Cerebellar cortex (tissue), 1 donor: ENCODE measurements around the gene VAMP8.
"Not testable (repeated sequence)": the region's sequence is repeated elsewhere in the genome, so short reads cannot be mapped to it uniquely, and the experiment has no call there.

Experiments
- DNase-seq: peaks from one replicate; pipeline ENCODE4 v3.0.0-alpha.2; 2015; ENCODE audit warnings: low spot score

VAMP8 gene

GRCh38 chr2:85579266-85579935 is 2.0 kb downstream of the VAMP8 start:
- DNase-seq = no peak

- no peak for DNase-seq
Measured at GRCh38 chr2:85580206-85580605, 2.8 kb downstream of the VAMP8 start.

GRCh38 chr2:85582492-85582891 is 5.1 kb downstream of the VAMP8 start:
- no peak for DNase-seq

- no peak for DNase-seq
Measured at GRCh38 chr2:85583667-85584353, 6.4 kb downstream of the VAMP8 start.

- no peak for DNase-seq
Measured at GRCh38 chr2:85584354-85584856, 7.0 kb downstream of the VAMP8 start, which contains the start of gene VAMP5. VAMP5 (plus strand) TSS chr2:85584431; CDS start chr2:85584491, 60 bp downstream.

GRCh38 chr2:85584857-85585780 is 7.7 kb downstream of the VAMP8 start:
- DNase-seq = no peak

GRCh38 chr2:85585781-85586105 is 8.4 kb downstream of the VAMP8 start:
- DNase-seq = no peak

GRCh38 chr2:85588236-85588635 is 10.8 kb downstream of the VAMP8 start:
- DNase-seq = no peak

GRCh38 chr2:85588645-85589044 is 11.3 kb downstream of the VAMP8 start:
- DNase-seq = no peak

GRCh38 chr2:85589181-85589580 is 11.8 kb downstream of the VAMP8 start:
- no peak for DNase-seq

GRCh38 chr2:85589982-85590791 is 12.8 kb downstream of the VAMP8 start:
- DNase-seq = no peak

GRCh38 chr2:85590950-85591349 is 13.6 kb downstream of the VAMP8 start:
- no peak for DNase-seq

GRCh38 chr2:85591563-85591962 is 14.2 kb downstream of the VAMP8 start:
- DNase-seq = no peak

- DNase-seq = not testable (repeated sequence)
Measured at GRCh38 chr2:85592299-85592698, 14.9 kb downstream of the VAMP8 start.

GRCh38 chr2:85593023-85593422 is 15.6 kb downstream of the VAMP8 start:
- no peak for DNase-seq

- no peak for DNase-seq
Measured at GRCh38 chr2:85594715-85595300, 17.4 kb downstream of the VAMP8 start.

- peak; percentile 100 for DNase-seq
Measured at GRCh38 chr2:85595301-85596025, 18.1 kb downstream of the VAMP8 start, which contains the start of gene RNF181. RNF181 (plus strand) TSS chr2:85595745; CDS start chr2:85595764, 19 bp downstream.

GRCh38 chr2:85596026-85596333 is 18.6 kb downstream of the VAMP8 start:
- no peak for DNase-seq

- DNase-seq = no peak
Measured at GRCh38 chr2:85596486-85597143, 19.2 kb downstream of the VAMP8 start.

- DNase-seq = no peak
Measured at GRCh38 chr2:85597241-85597640, 19.9 kb downstream of the VAMP8 start.
